MM.1S (cell line): Measurements from ENCODE around the gene DENND5A.

Experiments
- DNase-seq: peaks from one replicate; pipeline ENCODE4 v3.0.0-alpha.2; 2015
- H2AFZ ChIP-seq: fragments of 300-600 bp; sonication (generic); 2 replicates; pipeline ENCODE4 v1.6.0; 2016; ENCODE audit warnings: antibody characterized with exemption, low read length
- H3F3A ChIP-seq: fragments of 300-600 bp; sonication (generic); 2 replicates; pipeline ENCODE4 v1.6.1; 2016; ENCODE audit warnings: mild to moderate bottlenecking, antibody characterized with exemption, low read length, moderate library complexity, mixed read lengths; ENCODE audit not compliant: insufficient read depth
- H3K27ac ChIP-seq: fragments of 300-600 bp; sonication (generic); 2 replicates; pipeline ENCODE4 v1.5.1; 2016; ENCODE audit warnings: mild to moderate bottlenecking, low read length
- H3K27me3 ChIP-seq: fragments of 300-600 bp; sonication (generic); replicated peaks from 2 replicates; pipeline ENCODE4 v1.6.0; 2016; ENCODE audit warnings: low read length; ENCODE audit not compliant: insufficient read depth
- H3K36me3 ChIP-seq: fragments of 300-600 bp; sonication (generic); replicated peaks from 2 replicates; pipeline ENCODE4 v1.6.1; 2016; ENCODE audit warnings: mild to moderate bottlenecking, low read length, mixed read lengths; ENCODE audit not compliant: insufficient read depth
- H3K4me1 ChIP-seq: fragments of 300-600 bp; sonication (generic); 2 replicates; pipeline ENCODE4 v1.6.1; 2016; ENCODE audit warnings: low read length, mixed read lengths
- H3K4me2 ChIP-seq: fragments of 300-600 bp; sonication (generic); 2 replicates; pipeline ENCODE4 v1.6.0; 2016; ENCODE audit warnings: low read depth, low read length
- H3K4me3 ChIP-seq: fragments of 300-600 bp; sonication (generic); 2 replicates; pipeline ENCODE4 v1.5.1; 2016; ENCODE audit warnings: low read length, mixed read lengths
- H3K79me2 ChIP-seq: fragments of 300-600 bp; sonication (generic); 2 replicates; pipeline ENCODE4 v1.6.1; 2016; ENCODE audit warnings: mixed run types, low read length, mixed read lengths
- H3K9ac ChIP-seq: fragments of 300-600 bp; sonication (generic); 2 replicates; pipeline ENCODE4 v1.6.1; 2016; ENCODE audit warnings: low read length, mixed read lengths
- H3K9me2 ChIP-seq: fragments of 300-600 bp; sonication (generic); replicated peaks from 2 replicates; pipeline ENCODE4 v1.6.1; 2016; ENCODE audit warnings: mild to moderate bottlenecking, low read length, mixed read lengths; ENCODE audit not compliant: insufficient read depth
- H3K9me3 ChIP-seq: fragments of 300-600 bp; sonication (generic); replicated peaks from 2 replicates; pipeline ENCODE4 v1.6.1; 2016; ENCODE audit warnings: mild to moderate bottlenecking, low read length, mixed read lengths; ENCODE audit not compliant: insufficient read depth
- H4K20me1 ChIP-seq: fragments of 300-600 bp; sonication (generic); 2 replicates; pipeline ENCODE4 v1.6.1; 2016; ENCODE audit warnings: mild to moderate bottlenecking, low read length, moderate library complexity, mixed read lengths; ENCODE audit not compliant: insufficient read depth
- EZH2 ChIP-seq: fragments of 300-600 bp; sonication (generic); optimal IDR thresholded peaks from 2 replicates; pipeline ENCODE3; 2017; ENCODE audit warnings: low read depth, mild to moderate bottlenecking, antibody characterized with exemption, low read length, mixed read lengths
- EZH2phosphoT487 ChIP-seq: fragments of 300-600 bp; sonication (generic); IDR thresholded peaks from 2 replicates; pipeline ENCODE4 v1.6.1; 2018; ENCODE audit warnings: antibody characterized with exemption, low read length
- TF ChIP-seq, protein P1 (sequence below): fragments of 300-600 bp; sonication (generic); IDR thresholded peaks from 2 replicates; pipeline ENCODE4 v1.5.1; 2016; ENCODE audit warnings: antibody characterized with exemption, low read length, mixed read lengths

The DENND5A gene

GRCh38 chr11:9254416-9254815 lies 10.7 kb downstream of the DENND5A start:
- Histone ChIP-seq H3K9me2 (no peaks in the 10 kb centered on the region), H3K4me2 (no peak overlapping the region), H3K36me3 (no peaks in the 10 kb centered on the region), H3K27me3 (no peaks in the 10 kb centered on the region), H3K9me3 (no peaks in the 10 kb centered on the region), H3K79me2 (no peaks in the 10 kb centered on the region), H3K4me1 (0 out of 2 replicates have a peak, but pooled peaks cover 3% of the 10 kb centered on the region), H3K9ac (no peak overlapping the region), H2AFZ (no peak overlapping the region), H3K27ac (no peak overlapping the region), H3F3A (peaks cover 11% of the 10 kb centered on the region), H4K20me1 (no peaks in the 10 kb centered on the region), H3K4me3 (no peak overlapping the region)
- no peak for DNase-seq
- TF ChIP-seq, protein P1, sequence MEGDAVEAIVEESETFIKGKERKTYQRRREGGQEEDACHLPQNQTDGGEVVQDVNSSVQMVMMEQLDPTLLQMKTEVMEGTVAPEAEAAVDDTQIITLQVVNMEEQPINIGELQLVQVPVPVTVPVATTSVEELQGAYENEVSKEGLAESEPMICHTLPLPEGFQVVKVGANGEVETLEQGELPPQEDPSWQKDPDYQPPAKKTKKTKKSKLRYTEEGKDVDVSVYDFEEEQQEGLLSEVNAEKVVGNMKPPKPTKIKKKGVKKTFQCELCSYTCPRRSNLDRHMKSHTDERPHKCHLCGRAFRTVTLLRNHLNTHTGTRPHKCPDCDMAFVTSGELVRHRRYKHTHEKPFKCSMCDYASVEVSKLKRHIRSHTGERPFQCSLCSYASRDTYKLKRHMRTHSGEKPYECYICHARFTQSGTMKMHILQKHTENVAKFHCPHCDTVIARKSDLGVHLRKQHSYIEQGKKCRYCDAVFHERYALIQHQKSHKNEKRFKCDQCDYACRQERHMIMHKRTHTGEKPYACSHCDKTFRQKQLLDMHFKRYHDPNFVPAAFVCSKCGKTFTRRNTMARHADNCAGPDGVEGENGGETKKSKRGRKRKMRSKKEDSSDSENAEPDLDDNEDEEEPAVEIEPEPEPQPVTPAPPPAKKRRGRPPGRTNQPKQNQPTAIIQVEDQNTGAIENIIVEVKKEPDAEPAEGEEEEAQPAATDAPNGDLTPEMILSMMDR: no peak
- TF ChIP-seq EZH2: no peak
- no peak for TF ChIP-seq EZH2phosphoT487

GRCh38 chr11:9253086-9253485 lies 12.1 kb downstream of the DENND5A start:
- peaks cover 15% of the 10 kb centered on the region for H3F3A ChIP-seq
- no peak overlapping the region for H3K27ac ChIP-seq
- H3K9ac ChIP-seq: no peak overlapping the region
- H3K27me3 ChIP-seq: no peaks in the 10 kb centered on the region
- TF ChIP-seq EZH2phosphoT487: no peak
- TF ChIP-seq EZH2: no peak
- TF ChIP-seq, protein P1: no peak
- no peaks in the 10 kb centered on the region for H4K20me1 ChIP-seq
- H3K36me3 ChIP-seq: no peaks in the 10 kb centered on the region
- H2AFZ ChIP-seq: no peak overlapping the region
- H3K4me1 ChIP-seq: 0 out of 2 replicates have a peak, but pooled peaks cover 3% of the 10 kb centered on the region
- DNase-seq: no peak
- H3K9me3 ChIP-seq: no peaks in the 10 kb centered on the region
- H3K79me2 ChIP-seq: no peaks in the 10 kb centered on the region
- H3K9me2 ChIP-seq: no peaks in the 10 kb centered on the region
- no peak overlapping the region for H3K4me3 ChIP-seq
- H3K4me2 ChIP-seq: no peak overlapping the region

DNA sequence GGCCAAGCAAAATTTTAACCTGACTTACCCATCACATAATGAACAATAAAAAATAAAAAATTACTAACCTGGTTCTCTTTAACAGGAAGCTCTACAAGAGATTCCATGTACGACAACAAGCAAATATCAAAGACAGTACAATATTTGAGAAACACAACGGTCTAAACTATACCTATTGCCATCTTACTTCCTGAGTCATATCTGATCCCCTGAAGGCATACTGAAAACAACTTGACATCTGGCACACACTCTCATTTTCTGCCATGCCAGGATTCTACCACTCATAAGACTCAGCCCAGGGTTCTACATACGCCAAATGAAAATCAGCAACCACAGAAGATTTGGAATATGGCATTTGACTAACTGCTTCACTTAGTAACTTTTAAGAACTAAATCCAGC lies 13.8 kb downstream of the DENND5A start:
- H4K20me1 ChIP-seq: no peaks in the 10 kb centered on the region
- DNase-seq: no peak
- no peaks in the 10 kb centered on the region for H3K79me2 ChIP-seq

More for the DNA sequence above, 13.8 kb downstream of the DENND5A start:
- H3K4me1 ChIP-seq: peaks cover 8% of the 10 kb centered on the region; the same call in 1 of the 2 replicates
- H3K9me2 ChIP-seq: no peaks in the 10 kb centered on the region
- no peaks in the 10 kb centered on the region for H3K36me3 ChIP-seq
- no peaks in the 10 kb centered on the region for H3K9me3 ChIP-seq
- no peak overlapping the region for H2AFZ ChIP-seq
- no peak overlapping the region for H3K9ac ChIP-seq
- H3K27me3 ChIP-seq: no peaks in the 10 kb centered on the region
- H3F3A ChIP-seq: peaks cover 15% of the 10 kb centered on the region
- H3K4me3 ChIP-seq: no peak overlapping the region
- TF ChIP-seq, protein P1: no peak
- no peak for TF ChIP-seq EZH2phosphoT487
- no peak for TF ChIP-seq EZH2
- no peak overlapping the region for H3K4me2 ChIP-seq
- no peak overlapping the region for H3K27ac ChIP-seq
